PC-3 (cell line): ENCODE data around the gene IGF2BP2. TPM values are rescaled to one million over a fixed set of nuclear protein-coding genes. Genes with fewer than 3 reads are reported as not detected.

ENCODE experiments used
- ATAC-seq: fragments of 200-7000 bp; cut with Tn5 transposase; 2 replicates; pipeline ENCODE4 v1.9.1; 2020; ENCODE audit warnings: mild to moderate bottlenecking, moderate library complexity
- BruUV-seq: library from RNA; stranded (reverse); fragments of 400-500 nt; replicated peaks from 2 replicates; lab custom pipeline; 2021; lab: Mats Ljungman, UMichigan
- CTCF ChIA-PET: fragments of 300-600 bp; sonication (Branson Sonifier 250); formaldehyde crosslinking; loops from one replicate; lab custom pipeline; 2022; ENCODE audit warnings: antibody characterized with exemption; lab: Charles Lee
- POLR2A ChIA-PET: fragments of 300-600 bp; sonication (Branson Sonifier 250); formaldehyde crosslinking; loops from one replicate; lab custom pipeline; 2022; ENCODE audit warnings: antibody characterized with exemption; ENCODE audit not compliant: unreplicated experiment; lab: Charles Lee
- DNase-seq: peaks from one replicate; pipeline ENCODE4 v3.0.0-alpha.2; 2015
- H2AFZ ChIP-seq: fragments of 300-600 bp; sonication (generic); 2 replicates; pipeline ENCODE4 v1.6.0; 2016; ENCODE audit warnings: antibody characterized with exemption, low read length
- H3F3A ChIP-seq: fragments of 300-600 bp; sonication (generic); one replicate; pipeline ENCODE4 v1.6.0; 2017; ENCODE audit warnings: antibody characterized with exemption, low read length, control low read depth, mild to moderate bottlenecking; ENCODE audit not compliant: unreplicated experiment
- H3K27ac ChIP-seq: fragments of 300-600 bp; sonication (generic); 2 replicates; pipeline ENCODE4 v1.5.1; 2016; ENCODE audit warnings: mild to moderate bottlenecking, low read length
- H3K27me3 ChIP-seq: fragments of 300-600 bp; sonication (generic); 2 replicates; pipeline ENCODE4 v1.6.1; 2016; ENCODE audit warnings: low read length, mixed read lengths
- H3K36me3 ChIP-seq: fragments of 300-600 bp; sonication (generic); 2 replicates; pipeline ENCODE4 v1.6.1; 2016; ENCODE audit warnings: low read depth, mixed run types, low read length, mixed read lengths
- H3K4me1 ChIP-seq: fragments of 300-600 bp; sonication (generic); 2 replicates; pipeline ENCODE4 v1.5.1; 2016; ENCODE audit warnings: low read length; ENCODE audit not compliant: insufficient read depth
- H3K4me2 ChIP-seq: fragments of 300-600 bp; sonication (generic); 2 replicates; pipeline ENCODE4 v1.6.0; 2016; ENCODE audit warnings: low read length
- H3K4me3 ChIP-seq: fragments of 300-600 bp; sonication (generic); 2 replicates; pipeline ENCODE4 v1.5.1; 2016; ENCODE audit warnings: mild to moderate bottlenecking, low read length, mixed read lengths
- H3K79me2 ChIP-seq: fragments of 300-600 bp; sonication (generic); 2 replicates; pipeline ENCODE4 v1.6.1; 2017; ENCODE audit warnings: low read length, mixed read lengths
- H3K9ac ChIP-seq: fragments of 300-600 bp; sonication (generic); 2 replicates; pipeline ENCODE4 v1.6.0; 2016; ENCODE audit warnings: mild to moderate bottlenecking, low read length
- H3K9me2 ChIP-seq: fragments of 300-600 bp; sonication (generic); replicated peaks from 2 replicates; pipeline ENCODE4 v1.6.1; 2016; ENCODE audit warnings: mixed run types, low read length, mixed read lengths
- H3K9me3 ChIP-seq: fragments of 300-600 bp; sonication (generic); 2 replicates; pipeline ENCODE4 v1.6.1; 2016; ENCODE audit warnings: low read length, mixed read lengths
- H4K20me1 ChIP-seq: fragments of 300-600 bp; sonication (generic); 2 replicates; pipeline ENCODE4 v1.6.1; 2016; ENCODE audit warnings: low read length, mixed read lengths
- EZH2 ChIP-seq: fragments of 300-600 bp; sonication (generic); IDR thresholded peaks from one replicate; pipeline ENCODE4 v1.6.1; 2017; ENCODE audit warnings: antibody characterized with exemption, mild to moderate bottlenecking, low read length; ENCODE audit not compliant: unreplicated experiment
- EZH2phosphoT487 ChIP-seq: fragments of 300-600 bp; sonication (generic); IDR thresholded peaks from 2 replicates; pipeline ENCODE4 v1.6.1; 2018; ENCODE audit warnings: mild to moderate bottlenecking, antibody characterized with exemption, low read length, borderline replicate concordance
- intact Hi-C: fragments of 100-400 bp; cut with micrococcal nuclease; formaldehyde crosslinking; loops from 2 replicates; pipeline ENCODE4 v1.9.0; 2023
- total RNA-seq: library from RNA; depleted of rRNA; stranded (reverse); fragments of >200 nt; gene quantifications from 2 replicates; pipeline ENCODE4 v1.2.3, GENCODE V29; 2014
- TF ChIP-seq, protein P1 (sequence below): fragments of 300-600 bp; sonication (generic); conservative IDR thresholded peaks from 2 replicates; pipeline ENCODE4 v1.5.1; 2017; ENCODE audit warnings: antibody characterized with exemption, low read depth, mild to moderate bottlenecking, low read length

The IGF2BP2 gene
- total RNA-seq, 1 experiment from 2014 or later: 81.2 TPM

DNA sequence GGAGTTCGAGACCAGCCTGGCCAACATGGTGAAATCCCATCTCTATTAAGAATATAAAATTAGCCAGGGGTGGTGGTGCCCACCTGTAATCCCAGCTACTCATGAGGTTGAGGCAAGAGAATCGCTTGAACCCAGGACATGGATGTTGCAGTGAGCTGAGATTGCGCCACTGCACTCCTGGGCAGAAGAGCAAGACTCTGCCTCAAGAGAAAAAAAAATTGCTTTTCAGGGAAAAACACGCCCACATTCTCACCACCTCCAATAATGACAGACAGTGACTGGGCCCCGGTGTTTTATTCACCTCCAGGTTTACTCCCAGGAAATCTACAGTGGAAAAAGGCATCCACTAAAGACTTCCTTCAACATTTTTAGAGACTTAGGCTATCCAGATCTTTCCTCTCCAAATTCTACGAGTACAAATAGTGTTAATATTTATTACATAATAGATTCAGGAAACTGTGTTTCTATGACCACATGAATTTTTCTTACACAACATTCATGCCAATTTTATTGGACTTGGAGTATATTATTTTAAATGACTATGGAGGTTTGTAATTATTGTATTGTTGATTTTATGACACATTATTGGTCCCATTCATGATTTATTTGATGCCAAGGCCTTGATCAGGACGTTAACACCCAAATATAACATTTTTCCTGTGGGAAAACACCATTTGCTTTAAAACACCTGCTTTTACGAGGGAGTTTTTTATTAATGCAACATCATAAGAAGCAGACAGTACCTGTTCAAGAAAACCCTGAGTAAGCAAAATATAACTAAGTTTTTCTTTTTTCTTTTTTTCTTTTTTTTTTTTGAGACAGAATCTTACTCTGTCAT is 26.6 kb downstream of the IGF2BP2 start:
- DNase-seq: peak; percentile 63
- no peaks in the 10 kb centered on the region for H3K9me3 ChIP-seq
- no peaks in the 10 kb centered on the region for H3K27me3 ChIP-seq
- intact Hi-C loops: no loop called here
- no peaks in the 10 kb centered on the region for H4K20me1 ChIP-seq
- H3K27ac ChIP-seq: peak overlapping the region; percentile 95
- BruUV-seq: TSS peak; percentile 18
- H3K36me3 ChIP-seq: no peaks in the 10 kb centered on the region
- peak overlapping the region; percentile 72 for H3K9ac ChIP-seq
- H2AFZ ChIP-seq: no peak overlapping the region
- peaks cover 47% of the 10 kb centered on the region for H3K4me1 ChIP-seq
- H3K79me2 ChIP-seq: peaks cover 86% of the 10 kb centered on the region
- peak; percentile 1; the same call in 1 of the 2 replicates for ATAC-seq
- TF ChIP-seq EZH2phosphoT487: no peak
- TF ChIP-seq, protein P1, sequence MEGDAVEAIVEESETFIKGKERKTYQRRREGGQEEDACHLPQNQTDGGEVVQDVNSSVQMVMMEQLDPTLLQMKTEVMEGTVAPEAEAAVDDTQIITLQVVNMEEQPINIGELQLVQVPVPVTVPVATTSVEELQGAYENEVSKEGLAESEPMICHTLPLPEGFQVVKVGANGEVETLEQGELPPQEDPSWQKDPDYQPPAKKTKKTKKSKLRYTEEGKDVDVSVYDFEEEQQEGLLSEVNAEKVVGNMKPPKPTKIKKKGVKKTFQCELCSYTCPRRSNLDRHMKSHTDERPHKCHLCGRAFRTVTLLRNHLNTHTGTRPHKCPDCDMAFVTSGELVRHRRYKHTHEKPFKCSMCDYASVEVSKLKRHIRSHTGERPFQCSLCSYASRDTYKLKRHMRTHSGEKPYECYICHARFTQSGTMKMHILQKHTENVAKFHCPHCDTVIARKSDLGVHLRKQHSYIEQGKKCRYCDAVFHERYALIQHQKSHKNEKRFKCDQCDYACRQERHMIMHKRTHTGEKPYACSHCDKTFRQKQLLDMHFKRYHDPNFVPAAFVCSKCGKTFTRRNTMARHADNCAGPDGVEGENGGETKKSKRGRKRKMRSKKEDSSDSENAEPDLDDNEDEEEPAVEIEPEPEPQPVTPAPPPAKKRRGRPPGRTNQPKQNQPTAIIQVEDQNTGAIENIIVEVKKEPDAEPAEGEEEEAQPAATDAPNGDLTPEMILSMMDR: no peak
- no peak for TF ChIP-seq EZH2
- CTCF ChIA-PET: no interaction called here
- POLR2A ChIA-PET: interaction anchor here (0.6 to 0.7 kb wide), 2 partner anchors 25 to 66 kb away, joined by 4 to 9 read pairs; no protein-coding TSS in a partner anchor
- H3K4me2 ChIP-seq: peak overlapping the region; percentile 65
- H3F3A ChIP-seq: peaks cover 11% of the 10 kb centered on the region
- no peak overlapping the region for H3K4me3 ChIP-seq
- H3K9me2 ChIP-seq: no peaks in the 10 kb centered on the region

DNA sequence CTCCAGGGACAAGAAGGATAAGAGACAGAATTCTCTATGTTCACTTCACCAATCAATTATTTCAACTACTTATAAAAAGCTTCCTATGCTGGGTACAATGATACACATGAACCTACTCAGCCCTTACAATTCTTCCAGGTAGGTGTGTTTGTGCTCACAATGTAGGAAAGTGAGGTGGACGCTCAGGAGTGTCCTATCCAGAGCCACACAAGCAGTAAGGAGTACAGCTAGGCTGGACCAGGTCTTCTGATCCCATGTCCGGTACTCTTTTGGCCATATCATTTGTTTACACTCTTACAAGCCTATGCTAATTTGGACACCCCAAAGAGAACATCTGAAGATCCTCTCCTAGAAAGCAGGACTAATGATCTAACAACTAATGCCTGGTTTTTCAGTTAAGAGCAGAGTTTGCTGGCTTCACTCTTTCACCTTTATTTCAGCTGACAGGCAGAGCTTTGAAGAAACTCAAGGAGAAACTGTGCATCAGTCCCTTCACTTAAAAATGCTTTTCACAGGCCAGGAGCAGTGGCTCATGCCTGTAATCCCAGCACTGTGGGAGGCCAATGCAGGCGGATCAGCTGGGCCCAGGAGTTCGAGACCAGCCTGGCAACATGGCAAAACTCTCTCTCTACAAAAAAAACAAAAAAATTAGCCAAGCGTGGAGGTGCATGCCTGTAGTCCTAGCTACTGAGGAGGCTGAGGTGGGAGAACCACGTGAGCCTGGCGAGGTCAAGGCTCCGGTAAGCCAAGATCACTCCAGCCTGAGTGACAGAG is 27.5 kb downstream of the IGF2BP2 start:
- Histone ChIP-seq H3K36me3 (no peaks in the 10 kb centered on the region), H4K20me1 (no peaks in the 10 kb centered on the region; the same call in 1 of the 2 replicates), H3K9me2 (no peaks in the 10 kb centered on the region), H3K79me2 (peaks cover 86% of the 10 kb centered on the region), H3K4me3 (peak overlapping the region; percentile 23), H3K27me3 (no peaks in the 10 kb centered on the region), H2AFZ (no peak overlapping the region), H3K9ac (peak overlapping the region; percentile 72), H3K9me3 (no peaks in the 10 kb centered on the region), H3K4me2 (peak overlapping the region; percentile 65), H3F3A (peaks cover 11% of the 10 kb centered on the region), H3K27ac (peak overlapping the region; percentile 95), H3K4me1 (peaks cover 47% of the 10 kb centered on the region)
- no peak for DNase-seq
- intact Hi-C loops: no loop called here
- ChIA-PET CTCF (interaction anchor here (0.6 kb wide), 1 partner anchor 62 kb away, joined by 3 read pairs; no protein-coding TSS in a partner anchor), POLR2A (interaction anchor here (0.6 to 1.0 kb wide), 8 partner anchors 10 to 449 kb away, joined by 3 to 11 read pairs (median 6); no protein-coding TSS in a partner anchor)
- peak; percentile 17 for ATAC-seq
- TF ChIP-seq EZH2: no peak
- TF ChIP-seq EZH2phosphoT487: no peak
- TF ChIP-seq, protein P1: no peak
- BruUV-seq: TSS peak; percentile 99
